ENCODE measurements around the gene DDX20.
A peak's percentile ranks its signal among the peaks of the same experiment; 100 is the strongest.

Gene DDX20

GRCh38 chr1:111747947-111748346, 7.8 kb upstream of the DDX20 start:
- no peak for DNase-seq

GRCh38 chr1:111749628-111750027, 6.1 kb upstream of the DDX20 start:
- no peak for DNase-seq

- DNase-seq, result no peak
Observed at GRCh38 chr1:111750856-111751255, 4.8 kb upstream of the DDX20 start.

GRCh38 chr1:111751906-111752575, 3.7 kb upstream of the DDX20 start:
- no peak for DNase-seq

- DNase-seq, result peak in 2 of 14 donors; percentile 59 to 67
Observed at GRCh38 chr1:111754984-111755330, 744 bp upstream of the DDX20 start.

- DNase-seq, result no peak
Observed at GRCh38 chr1:111756124-111756513, 418 bp downstream of the DDX20 start.

GRCh38 chr1:111758373-111758772, 2.7 kb downstream of the DDX20 start:
- DNase-seq, result no peak

GRCh38 chr1:111761717-111762116, 6.0 kb downstream of the DDX20 start:
- no peak for DNase-seq

- no peak for DNase-seq
Observed at GRCh38 chr1:111762332-111762731, 6.6 kb downstream of the DDX20 start.

- no peak for DNase-seq
Observed at GRCh38 chr1:111768023-111768422, 12.3 kb downstream of the DDX20 start.

- DNase-seq, result no peak
Observed at GRCh38 chr1:111768625-111769024, 12.9 kb downstream of the DDX20 start.

GRCh38 chr1:111769517-111770146, 13.9 kb downstream of the DDX20 start:
- DNase-seq, result peak in 2 of 14 donors; percentile 9 to 51

- no peak for DNase-seq
Observed at GRCh38 chr1:111770916-111771315, 15.2 kb downstream of the DDX20 start.

GRCh38 chr1:111775966-111776365, 20.3 kb downstream of the DDX20 start:
- no peak for DNase-seq

- no peak for DNase-seq
Observed at GRCh38 chr1:111776391-111776790, 20.7 kb downstream of the DDX20 start.

GRCh38 chr1:111776861-111777260, 21.2 kb downstream of the DDX20 start:
- no peak for DNase-seq

- no peak for DNase-seq
Observed at GRCh38 chr1:111777301-111777700, 21.6 kb downstream of the DDX20 start.

GRCh38 chr1:111778066-111778465, 22.4 kb downstream of the DDX20 start:
- DNase-seq, result no peak

GRCh38 chr1:111778541-111779051, 22.9 kb downstream of the DDX20 start:
- no peak for DNase-seq

- DNase-seq, result no peak
Observed at GRCh38 chr1:111779546-111779945, 23.8 kb downstream of the DDX20 start.

- DNase-seq, result no peak
Observed at GRCh38 chr1:111784273-111784901, 28.7 kb downstream of the DDX20 start.

- peak in 1 of 14 donors; percentile 65 for DNase-seq
Observed at GRCh38 chr1:111786669-111787207, 31.0 kb downstream of the DDX20 start.

- peak in 1 of 14 donors; percentile 37 for DNase-seq
Observed at GRCh38 chr1:111789142-111789541, 33.4 kb downstream of the DDX20 start.
